Common myeloid progenitor, CD34-positive (primary cell): ENCODE data around the gene STAG1.

Experiments
- CTCF ChIA-PET: fragments of 350-600 bp; sonication (Branson Sonifier 250); formaldehyde crosslinking; loops from one replicate; lab custom pipeline; 2021; ENCODE audit warnings: antibody characterized with exemption; lab: Charles Lee
- POLR2A ChIA-PET: fragments of 350-600 bp; sonication (Branson Sonifier 250); formaldehyde crosslinking; loops from one replicate; lab custom pipeline; 2021; ENCODE audit warnings: antibody characterized with exemption; lab: Charles Lee
- DNase-seq, 3 donors: peaks; one replicate each; pipeline versions ENCODE4 v3.0.0 to v3.0.0-alpha.2; 2013
- H3K27ac ChIP-seq, 2 experiments: 1 replicate in 1 of 2; 2 replicates in 1 of 2; pipeline ENCODE4 v1.7.0; 2013; ENCODE audit warnings: inconsistent platforms in 2 of 2, low read length in 2 of 2, mild to moderate bottlenecking in 2 of 2, low read depth in 1 of 2, moderate library complexity in 1 of 2; ENCODE audit not compliant: severe bottlenecking in 2 of 2, insufficient read depth in 1 of 2, poor library complexity in 1 of 2
- H3K27me3 ChIP-seq, 5 experiments: replicated peaks in 2 of 5; 1 replicate in 3 of 5; 2 replicates in 2 of 5; pipeline versions ENCODE4 v1.6.1 to v1.7.0; 2013; ENCODE audit warnings: low read length in 4 of 5, mild to moderate bottlenecking in 2 of 5, moderate library complexity in 2 of 5, inconsistent platforms in 1 of 5; ENCODE audit not compliant: insufficient read depth in 5 of 5, control insufficient read depth in 4 of 5
- H3K36me3 ChIP-seq, 4 experiments: 1 replicate in 2 of 4; 2 replicates in 2 of 4; pipeline versions ENCODE4 v1.6.1 to v1.7.0; 2013; ENCODE audit warnings: low read length in 3 of 4, control low read depth in 1 of 4, mild to moderate bottlenecking in 1 of 4; ENCODE audit not compliant: control insufficient read depth in 4 of 4, insufficient read depth in 4 of 4
- H3K4me1 ChIP-seq, 4 experiments: 1 replicate in 3 of 4; 2 replicates in 1 of 4; pipeline versions ENCODE4 v1.6.1 to v1.7.1; 2013; ENCODE audit warnings: low read length in 3 of 4, mild to moderate bottlenecking in 3 of 4, control low read depth in 1 of 4, inconsistent platforms in 1 of 4, moderate library complexity in 1 of 4; ENCODE audit not compliant: control insufficient read depth in 4 of 4, insufficient read depth in 4 of 4; ENCODE audit errors: control extremely low read depth in 1 of 4
- H3K4me3 ChIP-seq, 7 experiments: 1 replicate in 4 of 7; 2 replicates in 3 of 7; pipeline versions ENCODE4 v1.5.1 to v1.7.0; 2013; ENCODE audit warnings: mild to moderate bottlenecking in 7 of 7, low read length in 6 of 7, moderate library complexity in 6 of 7, inconsistent platforms in 2 of 7, low read depth in 2 of 7, control low read depth in 1 of 7; ENCODE audit not compliant: insufficient read depth in 4 of 7, control insufficient read depth in 1 of 7; ENCODE audit errors: extremely low read depth in 1 of 7
- H3K9me3 ChIP-seq, 5 experiments: 1 replicate in 4 of 5; 2 replicates in 1 of 5; pipeline versions ENCODE4 v1.6.1 to v1.7.1; 2013; ENCODE audit warnings: low read length in 4 of 5, mild to moderate bottlenecking in 2 of 5, inconsistent platforms in 1 of 5, low read depth in 1 of 5, moderate library complexity in 1 of 5; ENCODE audit not compliant: control insufficient read depth in 4 of 5, insufficient read depth in 2 of 5; ENCODE audit errors: control extremely low read depth in 1 of 5
- WGBS: methylation state at CpG from one replicate; pipeline ENCODE4 v1.1.5; 2013; ENCODE audit not compliant: insufficient coverage; 5-methylcytosine and 5-hydroxymethylcytosine counted together

Gene STAG1

DNA sequence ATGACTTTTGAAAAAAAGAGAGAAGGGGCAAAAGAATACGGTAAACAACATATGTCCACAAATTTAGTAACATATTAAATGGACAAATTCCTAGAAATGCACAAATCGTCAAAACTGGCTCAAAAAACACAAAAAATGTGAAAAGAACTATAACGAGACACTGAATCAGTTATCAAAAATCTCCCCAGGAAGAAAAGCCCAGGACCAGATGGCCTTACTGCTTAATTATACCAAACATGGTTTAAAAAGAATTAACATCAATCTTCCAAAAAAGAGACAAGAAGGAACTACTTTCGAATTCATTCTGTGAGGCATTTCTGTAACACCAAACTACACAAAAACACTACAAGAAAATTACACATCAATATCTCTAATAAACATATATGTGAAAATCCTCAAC is 117.4 kb downstream of the STAG1 start:
- ChIA-PET CTCF (no interaction called here), POLR2A (no interaction called here)
- no peak overlapping the region for H3K4me3 ChIP-seq
- H3K27me3 ChIP-seq: no peaks in the 10 kb centered on the region
- WGBS: 86% methylated on average over 2 of the region's 4 CpGs
- DNase-seq: no peak
- peaks cover 0 to 3% (median 0%) of the 10 kb centered on the region in 5 experiments for H3K9me3 ChIP-seq
- H3K4me1 ChIP-seq: no peaks in the 10 kb centered on the region
- peaks cover 0 to 9% (median 1%) of the 10 kb centered on the region in 4 experiments for H3K36me3 ChIP-seq
- H3K27ac ChIP-seq: no peak overlapping the region

DNA sequence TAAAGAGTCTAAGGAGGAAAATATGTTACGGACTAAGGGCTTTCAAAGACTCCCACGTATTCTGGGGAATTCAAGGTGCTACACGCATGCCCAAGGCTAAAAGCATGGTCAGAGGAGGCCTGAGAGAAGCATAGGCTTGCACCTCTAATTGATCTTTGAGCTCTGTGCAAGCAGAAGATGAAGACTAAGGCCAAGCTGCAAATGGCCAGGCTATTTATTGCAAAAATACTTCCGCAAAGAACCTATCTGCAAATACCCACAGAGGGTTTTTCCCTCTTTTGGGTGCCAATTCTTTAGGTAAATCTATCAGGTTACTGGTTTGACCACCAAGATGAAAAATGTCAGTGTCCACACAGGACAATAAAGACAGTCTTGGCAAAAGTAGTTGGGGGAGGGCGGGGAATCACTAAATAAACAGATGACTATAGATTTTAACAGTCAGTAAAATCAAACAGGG is 119.5 kb downstream of the STAG1 start:
- H3K27ac ChIP-seq: no peak overlapping the region
- no peak for DNase-seq
- 100% methylated on average over 4 of the region's 5 CpGs for WGBS
- no peaks in the 10 kb centered on the region for H3K27me3 ChIP-seq
- ChIA-PET POLR2A (no interaction called here), CTCF (interaction anchor here (1.3 kb wide), 1 partner anchor 10 kb away, joined by 4 read pairs; no protein-coding TSS in a partner anchor)
- H3K9me3 ChIP-seq: peaks cover 0 to 10% (median 5%) of the 10 kb centered on the region in 5 experiments
- no peak overlapping the region for H3K4me3 ChIP-seq
- H3K4me1 ChIP-seq: no peaks in the 10 kb centered on the region
- H3K36me3 ChIP-seq: peaks cover 7 to 14% (median 10%) of the 10 kb centered on the region in 4 experiments

- Histone ChIP-seq H3K27ac (no peak overlapping the region), H3K4me3 (no peak overlapping the region), H3K36me3 (peaks cover 9 to 16% (median 10%) of the 10 kb centered on the region in 4 experiments), H3K9me3 (peaks cover 0 to 10% (median 5%) of the 10 kb centered on the region in 5 experiments), H3K4me1 (peaks cover 0 to 2% (median under 1%) of the 10 kb centered on the region in 4 experiments), H3K27me3 (no peaks in the 10 kb centered on the region)
- CTCF ChIA-PET: no interaction called here
- 100% methylated on average over 4 of the region's 5 CpGs for WGBS
- POLR2A ChIA-PET: no interaction called here
- DNase-seq: no peak
Observed at GRCh38 chr3:136631424-136631823, 120.8 kb downstream of the STAG1 start.

- ChIA-PET POLR2A (no interaction called here), CTCF (no interaction called here)
- Histone ChIP-seq H3K9me3 (peaks cover 0 to 10% (median 5%) of the 10 kb centered on the region in 5 experiments), H3K27ac (no peak overlapping the region), H3K27me3 (no peaks in the 10 kb centered on the region), H3K36me3 (peaks cover 9 to 16% (median 10%) of the 10 kb centered on the region in 4 experiments), H3K4me1 (peaks cover 0 to 3% (median under 1%) of the 10 kb centered on the region in 4 experiments), H3K4me3 (no peak overlapping the region)
- no CpG with 5 or more reads among the region's 1 CpG for WGBS
- DNase-seq: peak in 1 of 3 donors; percentile 17
Observed at GRCh38 chr3:136630915-136631314, 121.3 kb downstream of the STAG1 start.

DNA sequence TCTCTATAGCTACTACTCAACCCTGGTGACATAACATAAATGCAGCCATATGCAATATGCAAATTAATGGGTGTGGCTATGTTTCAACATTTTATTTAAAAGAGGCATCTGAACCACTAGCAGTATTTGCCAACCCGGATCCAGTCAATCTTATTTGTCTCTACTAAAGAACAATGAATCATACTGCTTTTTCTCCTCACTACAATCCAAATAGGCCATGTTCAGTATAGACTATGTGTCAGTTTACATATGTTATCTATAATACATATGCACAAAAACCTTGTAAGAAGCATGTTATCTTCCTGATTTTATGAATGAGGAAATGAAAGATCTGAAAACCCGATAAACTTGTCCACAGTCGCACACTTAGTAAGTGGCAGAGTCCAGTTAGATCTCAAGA is 125.7 kb downstream of the STAG1 start:
- H3K27me3 ChIP-seq: no peaks in the 10 kb centered on the region
- peaks cover 0 to 7% (median 5%) of the 10 kb centered on the region in 5 experiments for H3K9me3 ChIP-seq
- DNase-seq: peak; percentile 7 to 37 (median 13)
- H3K4me1 ChIP-seq: peaks cover 0 to 9% (median under 1%) of the 10 kb centered on the region in 4 experiments
- H3K27ac ChIP-seq: no peak overlapping the region
- ChIA-PET POLR2A (no interaction called here), CTCF (interaction anchor here (0.8 kb wide), 1 partner anchor 47 kb away, joined by 3 read pairs; no protein-coding TSS in a partner anchor)
- H3K36me3 ChIP-seq: peaks cover 4 to 16% (median 12%) of the 10 kb centered on the region in 4 experiments
- no CpG with 5 or more reads among the region's 3 CpGs for WGBS
- no peak overlapping the region for H3K4me3 ChIP-seq

DNA sequence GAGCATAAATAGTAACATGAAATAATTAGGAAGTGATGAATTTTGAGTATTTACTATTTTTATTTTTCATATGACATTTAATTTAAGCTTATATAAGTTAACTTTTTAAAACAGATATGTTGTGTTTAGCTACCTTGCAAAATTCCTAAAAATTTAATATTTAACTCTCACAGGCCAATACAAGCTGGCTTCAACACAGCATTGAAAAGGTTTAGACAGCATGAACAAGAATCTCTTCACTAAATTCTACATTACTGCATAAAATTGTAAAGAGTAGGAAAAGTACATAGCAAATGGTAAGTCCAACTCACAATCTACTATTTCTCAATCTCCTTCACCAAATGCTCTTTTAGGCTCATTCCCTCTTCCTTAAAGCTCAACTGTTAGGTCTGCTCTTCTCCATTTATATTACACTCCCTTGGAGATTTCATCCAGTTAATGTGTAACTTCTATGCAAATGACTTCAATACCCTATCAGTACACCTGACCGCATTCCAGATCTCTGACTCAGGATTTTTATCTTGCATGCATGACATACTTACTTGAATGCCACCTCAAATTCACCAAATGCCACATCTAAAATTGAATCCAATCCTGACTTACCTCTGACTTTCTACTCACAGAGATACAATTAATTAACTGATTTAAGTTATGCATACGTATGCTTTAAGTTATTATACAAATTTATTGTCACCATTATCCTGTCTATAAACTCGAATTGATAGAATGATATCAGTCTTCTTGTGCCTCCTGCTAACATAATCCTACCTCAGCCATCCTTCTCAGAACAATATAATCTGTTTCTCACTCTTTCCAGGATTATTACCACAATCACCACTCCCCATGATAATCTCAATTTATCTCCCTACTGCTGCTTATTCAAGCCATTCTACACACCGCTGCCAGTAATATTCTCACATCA is 127.0 kb downstream of the STAG1 start:
- H3K27me3 ChIP-seq: no peaks in the 10 kb centered on the region
- peaks cover 0 to 9% (median under 1%) of the 10 kb centered on the region in 4 experiments for H3K4me1 ChIP-seq
- 100% methylated on average over 2 of the region's 4 CpGs for WGBS
- DNase-seq: peak in 1 of 3 donors; percentile 10
- H3K36me3 ChIP-seq: peaks cover under 1 to 16% (median 11%) of the 10 kb centered on the region in 4 experiments
- ChIA-PET CTCF (no interaction called here), POLR2A (no interaction called here)
- H3K4me3 ChIP-seq: no peak overlapping the region
- H3K27ac ChIP-seq: no peak overlapping the region
- peaks cover 0 to 7% (median 5%) of the 10 kb centered on the region in 5 experiments for H3K9me3 ChIP-seq

DNA sequence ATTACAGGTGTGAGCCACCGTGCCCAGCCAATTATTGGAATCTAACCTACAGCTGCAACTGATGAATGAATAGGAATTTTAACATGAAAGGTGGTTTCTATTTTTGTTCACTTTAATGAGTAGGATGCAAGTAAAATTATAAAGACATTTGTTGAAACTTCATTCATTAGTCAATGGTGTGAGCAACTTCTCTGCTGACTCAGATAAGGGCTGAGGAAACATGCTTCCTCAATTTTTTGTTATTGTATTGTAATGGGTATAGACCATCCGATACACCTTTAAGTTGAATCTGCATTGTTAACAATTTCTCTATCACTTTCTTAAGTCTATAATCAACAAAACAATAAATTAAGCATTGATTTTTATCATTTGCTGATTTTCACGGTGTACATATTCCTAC is 127.8 kb downstream of the STAG1 start:
- ChIA-PET POLR2A (no interaction called here), CTCF (no interaction called here)
- Histone ChIP-seq H3K27me3 (no peaks in the 10 kb centered on the region), H3K4me3 (no peak overlapping the region), H3K9me3 (peaks cover 0 to 7% (median 5%) of the 10 kb centered on the region in 5 experiments), H3K36me3 (peaks cover 0 to 16% (median 13%) of the 10 kb centered on the region in 4 experiments), H3K4me1 (peaks cover 0 to 9% (median under 1%) of the 10 kb centered on the region in 4 experiments), H3K27ac (no peak overlapping the region)
- peak; percentile 5 to 74 (median 56) for DNase-seq
- WGBS: no CpG with 5 or more reads among the region's 3 CpGs
